ENCODE data around the gene CANX.
"Not testable (repeated sequence)": the region's sequence is repeated elsewhere in the genome, so short reads cannot be mapped to it uniquely, and the experiment has no call there.

CANX gene

GRCh38 chr5:179698935-179699615, at the start of gene CANX:
Gene CANX (plus strand): TSS chr5:179698967. CDS start chr5:179705682, 6,715 bp downstream.
- Histone ChIP-seq H3K36me3 (replicated peaks; ENCODE audit: insufficient read depth, low read length) (peaks cover 9% of the 10 kb centered on the region; the same call in 1 of the 2 replicates), H2AFZ (ENCODE audit: low read length) (peak within 1 kb of the TSS; percentile 69), H3K27me3 (replicated peaks; ENCODE audit: insufficient read depth, low read length) (no peaks in the 10 kb centered on the region), H4K20me1 (ENCODE audit: insufficient read depth, low read length) (peaks cover 9% of the 10 kb centered on the region), H3K79me2 (ENCODE audit: low read length) (peaks cover 57% of the 10 kb centered on the region), H3K4me2 (ENCODE audit: low read depth, low read length) (peak within 1 kb of the TSS; percentile 81), H3K27ac (ENCODE audit: low read length) (peak within 1 kb of the TSS; percentile 90), H3K4me1 (ENCODE audit: low read length) (0 out of 2 replicates have a peak, but pooled peaks cover 4% of the 10 kb centered on the region), H3K4me3 (ENCODE audit: low read length) (peak within 1 kb of the TSS; percentile 92), H3K9me3 (replicated peaks; ENCODE audit: insufficient read depth, low read length) (no peaks in the 10 kb centered on the region), H3K9ac (ENCODE audit: low read length) (peak within 1 kb of the TSS; percentile 99), H3F3A (ENCODE audit: insufficient read depth, low read length) (no peaks in the 10 kb centered on the region; the same call in 1 of the 2 replicates), H3K9me2 (replicated peaks; ENCODE audit: insufficient read depth, low read length) (no peaks in the 10 kb centered on the region)
- DNase-seq = peak; percentile 13
- TF ChIP-seq EZH2phosphoT487 (IDR thresholded peaks at IDR 0.05; ENCODE audit: low read length) (no peak), EZH2 (optimal IDR thresholded peaks at IDR 0.05; ENCODE audit: low read depth, low read length) (no peak), CTCF (IDR thresholded peaks at IDR 0.05; ENCODE audit: low read length) (no peak)

- H2AFZ ChIP-seq (ENCODE audit: low read length); H3F3A ChIP-seq (ENCODE audit: insufficient read depth, low read length); H3K9me3 ChIP-seq (replicated peaks; ENCODE audit: insufficient read depth, low read length); H3K4me2 ChIP-seq (ENCODE audit: low read depth, low read length); H4K20me1 ChIP-seq (ENCODE audit: insufficient read depth, low read length); H3K4me3 ChIP-seq (ENCODE audit: low read length); H3K27me3 ChIP-seq (replicated peaks; ENCODE audit: insufficient read depth, low read length); H3K79me2 ChIP-seq (ENCODE audit: low read length); DNase-seq; H3K9ac ChIP-seq (ENCODE audit: low read length); H3K9me2 ChIP-seq (replicated peaks; ENCODE audit: insufficient read depth, low read length); H3K4me1 ChIP-seq (ENCODE audit: low read length); H3K27ac ChIP-seq (ENCODE audit: low read length); H3K36me3 ChIP-seq (replicated peaks; ENCODE audit: insufficient read depth, low read length): not testable (repeated sequence)
These were observed 49.5 kb upstream of the CANX start for GRCh38 chr5:179649166-179649703.

- not testable (repeated sequence) for H3K9me3 ChIP-seq (replicated peaks; ENCODE audit: insufficient read depth, low read length); H3K36me3 ChIP-seq (replicated peaks; ENCODE audit: insufficient read depth, low read length); H3K79me2 ChIP-seq (ENCODE audit: low read length)
These were observed 48.5 kb upstream of the CANX start for GRCh38 chr5:179650245-179650644.

GRCh38 chr5:179653135-179653534, 45.6 kb upstream of the CANX start:
- H4K20me1 ChIP-seq (ENCODE audit: insufficient read depth, low read length); H3K4me3 ChIP-seq (ENCODE audit: low read length); H3K9me3 ChIP-seq (replicated peaks; ENCODE audit: insufficient read depth, low read length); H3F3A ChIP-seq (ENCODE audit: insufficient read depth, low read length); H3K36me3 ChIP-seq (replicated peaks; ENCODE audit: insufficient read depth, low read length); H3K4me1 ChIP-seq (ENCODE audit: low read length); H3K9ac ChIP-seq (ENCODE audit: low read length); H3K4me2 ChIP-seq (ENCODE audit: low read depth, low read length); H3K9me2 ChIP-seq (replicated peaks; ENCODE audit: insufficient read depth, low read length); H3K27me3 ChIP-seq (replicated peaks; ENCODE audit: insufficient read depth, low read length); H3K27ac ChIP-seq (ENCODE audit: low read length); DNase-seq; H3K79me2 ChIP-seq (ENCODE audit: low read length); H2AFZ ChIP-seq (ENCODE audit: low read length): not testable (repeated sequence)

More at GRCh38 chr5:179650245-179650644, 48.5 kb upstream of the CANX start:
- not testable (repeated sequence) for H3K4me1 ChIP-seq (ENCODE audit: low read length); H3F3A ChIP-seq (ENCODE audit: insufficient read depth, low read length); DNase-seq; H4K20me1 ChIP-seq (ENCODE audit: insufficient read depth, low read length); H3K9me2 ChIP-seq (replicated peaks; ENCODE audit: insufficient read depth, low read length); H3K27ac ChIP-seq (ENCODE audit: low read length); H3K27me3 ChIP-seq (replicated peaks; ENCODE audit: insufficient read depth, low read length); H2AFZ ChIP-seq (ENCODE audit: low read length); H3K4me2 ChIP-seq (ENCODE audit: low read depth, low read length); H3K9ac ChIP-seq (ENCODE audit: low read length); H3K4me3 ChIP-seq (ENCODE audit: low read length)

- H3K9me3 ChIP-seq (replicated peaks; ENCODE audit: insufficient read depth, low read length); H3K36me3 ChIP-seq (replicated peaks; ENCODE audit: insufficient read depth, low read length); H3K4me2 ChIP-seq (ENCODE audit: low read depth, low read length); H3K4me1 ChIP-seq (ENCODE audit: low read length); H3K27ac ChIP-seq (ENCODE audit: low read length); H3K27me3 ChIP-seq (replicated peaks; ENCODE audit: insufficient read depth, low read length); H3K79me2 ChIP-seq (ENCODE audit: low read length); DNase-seq; H3K9ac ChIP-seq (ENCODE audit: low read length); H3F3A ChIP-seq (ENCODE audit: insufficient read depth, low read length); H2AFZ ChIP-seq (ENCODE audit: low read length); H3K4me3 ChIP-seq (ENCODE audit: low read length); H4K20me1 ChIP-seq (ENCODE audit: insufficient read depth, low read length); H3K9me2 ChIP-seq (replicated peaks; ENCODE audit: insufficient read depth, low read length): not testable (repeated sequence)
These were observed 41.2 kb upstream of the CANX start for GRCh38 chr5:179657302-179658178.

- not testable (repeated sequence) for H3K79me2 ChIP-seq (ENCODE audit: low read length); H3F3A ChIP-seq (ENCODE audit: insufficient read depth, low read length); H3K27ac ChIP-seq (ENCODE audit: low read length); H3K9me3 ChIP-seq (replicated peaks; ENCODE audit: insufficient read depth, low read length); H3K4me1 ChIP-seq (ENCODE audit: low read length); H3K36me3 ChIP-seq (replicated peaks; ENCODE audit: insufficient read depth, low read length); H3K9me2 ChIP-seq (replicated peaks; ENCODE audit: insufficient read depth, low read length); H3K27me3 ChIP-seq (replicated peaks; ENCODE audit: insufficient read depth, low read length); H4K20me1 ChIP-seq (ENCODE audit: insufficient read depth, low read length)
- Histone ChIP-seq H3K4me3 (ENCODE audit: low read length) (peak overlapping the region; percentile 59), H3K9ac (ENCODE audit: low read length) (peak overlapping the region; percentile 45; the same call in 1 of the 2 replicates), H2AFZ (ENCODE audit: low read length) (peak overlapping the region; percentile 59), H3K4me2 (ENCODE audit: low read depth, low read length) (peak overlapping the region; percentile 79; the same call in 1 of the 2 replicates)
- DNase-seq = peak; percentile 10
These were observed 40.4 kb upstream of the CANX start for GRCh38 chr5:179658179-179658856.
